Mesothelial cell of epicardium (in vitro differentiated cells): ENCODE measurements around the gene HAS3. TPM values are rescaled to one million over a fixed set of nuclear protein-coding genes. Genes with fewer than 3 reads are reported as not detected.

Experiments used
- DNase-seq, 2 experiments: peaks; one replicate each; pipeline ENCODE4 v3.0.0; 2021; ENCODE audit warnings: low spot score in 2 of 2; ENCODE audit not compliant: unreplicated experiment in 2 of 2
- H3K27ac Mint-ChIP-seq: 2 replicates; pipeline ENCODE4 v1.8.0; 2021; ENCODE audit warnings: mixed read lengths
- H3K27me3 Mint-ChIP-seq: 2 replicates; pipeline ENCODE4 v1.8.0; 2021; ENCODE audit warnings: low read depth, mixed read lengths
- H3K36me3 Mint-ChIP-seq: 2 replicates; pipeline ENCODE4 v1.8.0; 2021; ENCODE audit warnings: mixed read lengths
- H3K4me1 Mint-ChIP-seq: 2 replicates; pipeline ENCODE4 v1.8.0; 2021; ENCODE audit warnings: mixed read lengths
- H3K4me3 Mint-ChIP-seq: 2 replicates; pipeline ENCODE4 v1.8.0; 2021; ENCODE audit warnings: mild to moderate bottlenecking, moderate library complexity, mixed read lengths
- H3K9me3 Mint-ChIP-seq: 2 replicates; pipeline ENCODE4 v1.8.0; 2021; ENCODE audit warnings: mixed read lengths
- total RNA-seq: library from RNA; stranded (reverse); gene quantifications from 3 replicates; pipeline ENCODE4 v1.2.1, GENCODE V29; 2021
- TF ChIP-seq, protein P1 (sequence below): fragments of 200-600 bp; sonication (generic); IDR thresholded peaks from one replicate; pipeline ENCODE4 v1.5.0; 2021; ENCODE audit warnings: antibody characterized with exemption; ENCODE audit not compliant: unreplicated experiment

HAS3 gene
- total RNA-seq, 1 donor from 2014 or later, result 0.92 TPM

DNA sequence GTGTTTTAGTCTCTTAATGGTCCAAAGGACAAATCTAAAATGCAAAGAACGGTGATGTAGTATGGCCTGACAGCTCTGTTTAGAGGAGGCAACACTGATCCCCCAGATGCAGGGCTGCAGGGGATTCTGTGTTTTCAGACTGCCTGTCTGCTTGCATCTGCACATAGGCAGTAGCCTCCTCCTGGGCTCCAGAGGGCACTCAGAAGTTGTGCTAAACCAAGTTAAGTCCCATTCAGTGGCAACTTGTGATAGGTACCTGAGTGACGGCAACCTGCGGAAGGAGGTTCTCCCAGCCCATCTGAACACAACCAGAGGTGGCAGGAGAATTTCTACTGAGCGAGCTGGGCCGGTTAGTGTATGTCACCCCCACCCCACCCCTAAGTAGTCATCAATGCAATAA is 9.9 kb downstream of the HAS3 start:
- no peak for DNase-seq
- TF ChIP-seq, protein P1, sequence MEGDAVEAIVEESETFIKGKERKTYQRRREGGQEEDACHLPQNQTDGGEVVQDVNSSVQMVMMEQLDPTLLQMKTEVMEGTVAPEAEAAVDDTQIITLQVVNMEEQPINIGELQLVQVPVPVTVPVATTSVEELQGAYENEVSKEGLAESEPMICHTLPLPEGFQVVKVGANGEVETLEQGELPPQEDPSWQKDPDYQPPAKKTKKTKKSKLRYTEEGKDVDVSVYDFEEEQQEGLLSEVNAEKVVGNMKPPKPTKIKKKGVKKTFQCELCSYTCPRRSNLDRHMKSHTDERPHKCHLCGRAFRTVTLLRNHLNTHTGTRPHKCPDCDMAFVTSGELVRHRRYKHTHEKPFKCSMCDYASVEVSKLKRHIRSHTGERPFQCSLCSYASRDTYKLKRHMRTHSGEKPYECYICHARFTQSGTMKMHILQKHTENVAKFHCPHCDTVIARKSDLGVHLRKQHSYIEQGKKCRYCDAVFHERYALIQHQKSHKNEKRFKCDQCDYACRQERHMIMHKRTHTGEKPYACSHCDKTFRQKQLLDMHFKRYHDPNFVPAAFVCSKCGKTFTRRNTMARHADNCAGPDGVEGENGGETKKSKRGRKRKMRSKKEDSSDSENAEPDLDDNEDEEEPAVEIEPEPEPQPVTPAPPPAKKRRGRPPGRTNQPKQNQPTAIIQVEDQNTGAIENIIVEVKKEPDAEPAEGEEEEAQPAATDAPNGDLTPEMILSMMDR, result no peak
- no peaks in the 10 kb centered on the region for H3K4me1 Mint-ChIP-seq
- H3K27ac Mint-ChIP-seq, result no peak overlapping the region
- no peaks in the 10 kb centered on the region for H3K27me3 Mint-ChIP-seq
- no peaks in the 10 kb centered on the region for H3K9me3 Mint-ChIP-seq
- no peak overlapping the region for H3K4me3 Mint-ChIP-seq
- H3K36me3 Mint-ChIP-seq, result peaks cover 24% of the 10 kb centered on the region

DNA sequence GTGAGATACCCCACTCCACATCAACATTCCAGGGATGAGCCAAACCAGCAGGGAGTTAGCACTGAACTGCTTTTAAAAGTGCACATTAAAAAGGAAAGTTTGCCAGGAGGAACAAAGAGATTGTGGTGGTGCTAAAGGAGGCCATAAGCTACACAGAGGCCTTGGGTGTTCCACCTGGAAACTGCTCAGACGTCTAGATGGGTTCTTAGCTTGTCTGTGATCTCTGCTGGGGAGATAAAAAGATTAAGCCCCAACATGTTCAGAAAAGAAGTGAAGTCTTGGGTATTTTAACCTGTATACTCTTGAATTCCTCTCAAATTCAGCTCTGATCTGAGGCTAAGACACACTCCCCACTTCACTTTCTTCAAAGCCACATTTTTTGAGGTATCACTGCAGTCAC is 10.4 kb downstream of the HAS3 start:
- Mint-ChIP-seq H3K4me1 (no peaks in the 10 kb centered on the region), H3K36me3 (peaks cover 24% of the 10 kb centered on the region), H3K27ac (no peak overlapping the region)

DNA sequence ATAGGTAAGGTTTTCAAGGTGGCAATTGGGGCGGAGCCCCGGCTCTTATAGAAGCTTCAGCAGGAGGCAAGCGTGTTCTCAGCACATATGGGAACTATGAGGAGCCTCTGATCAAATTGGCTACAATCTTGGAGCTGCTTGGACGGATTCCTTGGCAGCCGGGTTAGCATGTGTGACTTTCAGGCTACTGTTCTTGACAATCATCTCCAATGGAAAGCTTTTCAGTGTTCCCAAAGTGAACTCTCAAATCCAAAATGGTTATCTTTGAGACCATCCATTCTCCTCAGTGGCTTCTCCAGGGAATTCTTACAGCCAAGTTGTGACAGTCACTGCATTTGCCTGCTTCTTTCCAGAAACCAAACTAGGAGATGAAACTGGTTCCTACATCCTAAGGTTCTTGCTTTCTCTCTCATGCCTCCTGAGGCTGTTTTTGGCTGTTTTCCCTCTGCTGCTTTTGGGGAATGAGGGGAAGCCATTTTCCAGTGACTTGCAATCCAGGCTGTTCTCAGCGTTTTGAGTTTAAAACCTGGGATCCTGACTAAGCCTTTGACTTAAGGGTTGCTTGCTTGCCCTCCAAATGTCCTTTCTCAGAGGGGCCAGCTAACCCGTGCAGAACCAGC is 10.9 kb downstream of the HAS3 start:
- Mint-ChIP-seq H3K9me3 (no peaks in the 10 kb centered on the region), H3K27ac (no peak overlapping the region), H3K4me1 (no peaks in the 10 kb centered on the region), H3K36me3 (peaks cover 28% of the 10 kb centered on the region), H3K27me3 (no peaks in the 10 kb centered on the region), H3K4me3 (no peak overlapping the region)
- DNase-seq, result no peak
- TF ChIP-seq, protein P1, result no peak

More for the DNA sequence above, 10.4 kb downstream of the HAS3 start:
- no peaks in the 10 kb centered on the region for H3K9me3 Mint-ChIP-seq
- H3K27me3 Mint-ChIP-seq, result no peaks in the 10 kb centered on the region
- no peak overlapping the region for H3K4me3 Mint-ChIP-seq
- DNase-seq, result no peak
- TF ChIP-seq, protein P1, result no peak

DNA sequence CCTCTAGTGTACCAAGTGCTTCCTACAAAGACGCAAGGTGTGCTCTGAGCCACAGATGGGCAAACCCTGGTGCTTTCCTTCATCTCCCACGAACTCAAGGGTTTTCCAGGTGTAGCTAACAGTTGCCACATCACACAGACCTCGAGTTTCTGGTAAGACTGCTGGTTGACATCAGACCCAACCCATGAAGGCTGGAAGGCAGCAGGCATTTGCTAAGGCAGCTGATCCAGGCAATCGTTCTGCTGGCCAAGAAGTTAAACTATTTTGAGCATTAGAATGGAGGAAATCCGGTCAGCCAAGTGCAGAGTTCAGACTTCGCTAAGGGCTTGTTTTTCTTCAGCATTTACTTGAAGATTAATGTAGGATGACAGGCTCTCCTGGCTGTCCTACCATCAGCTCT is 11.5 kb downstream of the HAS3 start:
- Mint-ChIP-seq H3K9me3 (no peaks in the 10 kb centered on the region), H3K27me3 (no peaks in the 10 kb centered on the region), H3K4me3 (no peak overlapping the region), H3K27ac (no peak overlapping the region), H3K4me1 (no peaks in the 10 kb centered on the region), H3K36me3 (peaks cover 29% of the 10 kb centered on the region)
- DNase-seq, result no peak
- TF ChIP-seq, protein P1, result no peak

DNA sequence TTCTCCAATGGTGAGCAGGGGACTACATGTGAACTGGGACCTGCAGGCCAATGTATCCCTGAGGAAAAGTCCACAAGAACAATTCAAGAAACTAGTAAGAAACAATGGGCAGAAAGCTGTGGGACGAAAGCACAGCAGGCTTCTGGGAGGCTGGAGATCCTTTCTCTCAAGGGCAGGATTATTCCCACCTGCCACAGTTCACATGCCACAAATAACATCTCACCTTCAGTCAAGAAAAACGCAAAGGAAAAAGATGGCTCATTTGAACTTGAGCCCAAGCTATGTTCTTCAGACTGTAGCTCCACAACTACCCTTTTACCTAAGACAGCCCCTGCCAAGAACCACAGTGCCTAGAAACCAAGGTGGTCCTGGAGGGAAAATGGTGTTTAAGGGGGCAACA is 13.0 kb downstream of the HAS3 start:
- Mint-ChIP-seq H3K27ac (no peak overlapping the region), H3K4me1 (no peaks in the 10 kb centered on the region)

More for the DNA sequence above, 13.0 kb downstream of the HAS3 start:
- Mint-ChIP-seq H3K36me3 (peaks cover 31% of the 10 kb centered on the region), H3K4me3 (no peak overlapping the region), H3K9me3 (no peaks in the 10 kb centered on the region), H3K27me3 (no peaks in the 10 kb centered on the region)
- no peak for DNase-seq
- TF ChIP-seq, protein P1, result no peak
